ENCODE measurements around the gene P2RY6. TPM values are rescaled to one million over a fixed set of nuclear protein-coding genes. Genes with fewer than 3 reads are reported as not detected.
A peak's percentile ranks its signal among the peaks of the same experiment; 100 is the strongest.

P2RY6 gene
- total and polyA plus RNA-seq, 2 of the 4 experiments (the other 2 are of a cell fraction): 0.44 TPM; not detected in 1

- Histone ChIP-seq H3K79me1 (ENCODE audit: low read depth in 1 of 2, low read length in 2 of 2) (no peaks in the 10 kb centered on the region), H2BK15ac (ENCODE audit: low read depth, low read length) (no peak overlapping the region), H2BK120ac (ENCODE audit: low read depth, low read length) (no peak overlapping the region), H3K14ac (replicated peaks; ENCODE audit: low read depth, low read length) (no peak overlapping the region), H4K5ac (ENCODE audit: low read depth, low read length) (no peak overlapping the region), H3K27me3 (ENCODE audit: control insufficient read depth, insufficient read depth, low read length) (no peaks in the 10 kb centered on the region), H2BK5ac (ENCODE audit: low read depth, low read length, poor library complexity, severe bottlenecking) (no peak overlapping the region), H3K9me1 (ENCODE audit: insufficient read depth, low read length) (peaks cover 8% of the 10 kb centered on the region), H3K4me1 (ENCODE audit: control insufficient read depth, insufficient read depth, low read length) (peaks cover 3% of the 10 kb centered on the region), H4K91ac (ENCODE audit: insufficient read depth, low read depth, low read length) (no peak overlapping the region), H3K36me3 (ENCODE audit: control insufficient read depth, insufficient read depth, low read length) (no peaks in the 10 kb centered on the region), H3K18ac (ENCODE audit: low read depth, low read length) (no peak overlapping the region), H3K4ac (ENCODE audit: low read depth, low read length) (no peak overlapping the region), H2AFZ (replicated peaks; ENCODE audit: low read length, poor library complexity) (no peak overlapping the region), H3K4me2 (ENCODE audit: low read depth, low read length) (no peak overlapping the region), H4K8ac (ENCODE audit: low read depth in 2 of 2, low read length in 2 of 2) (no peak overlapping the region), H3K56ac (ENCODE audit: extremely low read depth, insufficient read depth, low read length) (no peak overlapping the region), H4K20me1 (ENCODE audit: insufficient read depth, low read length) (no peaks in the 10 kb centered on the region), H3K23ac (ENCODE audit: low read depth, low read length) (no peak overlapping the region), H2AK5ac (ENCODE audit: low read depth, low read length) (0 out of 2 replicates have a peak overlapping the region, but pooled peaks have one; percentile 27), H3K27ac (ENCODE audit: insufficient read depth, low read length) (no peak overlapping the region), H3K4me3 (ENCODE audit: insufficient read depth, low read depth, low read length) (no peak overlapping the region), H3K9ac (ENCODE audit: low read depth, low read length) (no peak overlapping the region), H3K9me3 (ENCODE audit: control insufficient read depth, insufficient read depth, low read length) (no peaks in the 10 kb centered on the region), H2AK9ac (replicated peaks; ENCODE audit: low read depth, low read length, poor library complexity) (no peak overlapping the region), H2BK20ac (ENCODE audit: low read depth, low read length) (no peak overlapping the region)
- TF ChIP-seq RCOR1 (IDR thresholded peaks at IDR 0.05; ENCODE audit: insufficient replicate concordance, low read length) (no peak), BHLHE40 (IDR thresholded peaks at IDR 0.05; ENCODE audit: low read depth, low read length) (no peak), NFE2L2 (IDR thresholded peaks at IDR 0.05; ENCODE audit: low read depth, low read length) (no peak), MAZ (IDR thresholded peaks at IDR 0.05; ENCODE audit: borderline replicate concordance, low read depth, low read length) (no peak)
- TF ChIP-seq, protein P1, sequence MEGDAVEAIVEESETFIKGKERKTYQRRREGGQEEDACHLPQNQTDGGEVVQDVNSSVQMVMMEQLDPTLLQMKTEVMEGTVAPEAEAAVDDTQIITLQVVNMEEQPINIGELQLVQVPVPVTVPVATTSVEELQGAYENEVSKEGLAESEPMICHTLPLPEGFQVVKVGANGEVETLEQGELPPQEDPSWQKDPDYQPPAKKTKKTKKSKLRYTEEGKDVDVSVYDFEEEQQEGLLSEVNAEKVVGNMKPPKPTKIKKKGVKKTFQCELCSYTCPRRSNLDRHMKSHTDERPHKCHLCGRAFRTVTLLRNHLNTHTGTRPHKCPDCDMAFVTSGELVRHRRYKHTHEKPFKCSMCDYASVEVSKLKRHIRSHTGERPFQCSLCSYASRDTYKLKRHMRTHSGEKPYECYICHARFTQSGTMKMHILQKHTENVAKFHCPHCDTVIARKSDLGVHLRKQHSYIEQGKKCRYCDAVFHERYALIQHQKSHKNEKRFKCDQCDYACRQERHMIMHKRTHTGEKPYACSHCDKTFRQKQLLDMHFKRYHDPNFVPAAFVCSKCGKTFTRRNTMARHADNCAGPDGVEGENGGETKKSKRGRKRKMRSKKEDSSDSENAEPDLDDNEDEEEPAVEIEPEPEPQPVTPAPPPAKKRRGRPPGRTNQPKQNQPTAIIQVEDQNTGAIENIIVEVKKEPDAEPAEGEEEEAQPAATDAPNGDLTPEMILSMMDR (conservative IDR thresholded peaks at IDR 0.05; ENCODE audit: low read depth, low read length): no peak
- CTCF ChIA-PET: interaction anchor here (0.6 kb wide), 1 partner anchor 495 kb away, joined by 3 read pairs; no protein-coding TSS in a partner anchor
- ATAC-seq (ENCODE audit: low read depth) (no peak), DNase-seq (no peak)
- in situ Hi-C loops (cut with MboI; ENCODE audit: low sequenced_read_pairs): loop anchor here (5.0 kb wide), 1 partner anchor 38 kb away; no protein-coding TSS in a partner anchor
- POLR2A ChIA-PET (ENCODE audit: unreplicated experiment): no interaction called here
- intact Hi-C loops (cut with micrococcal nuclease): loop anchor here (10.0 kb wide), 1 partner anchor 295 kb away; the partner anchor contains the start of gene FAM168A
- BruUV-seq (replicated peaks): no TSS peak
- dilution Hi-C loops (cut with HindIII; ENCODE audit: low sequenced_read_pairs, unreplicated experiment): no loop called here
- 82% methylated on average over 7 of the region's 10 CpGs; no CpG with 5 or more reads in 1 of the 2 experiments for WGBS, 2 experiments (ENCODE audit: extremely low coverage in 2 of 2, insufficient read length in 1 of 2)
Observed at GRCh38 chr11:73299751-73300150, 27.6 kb downstream of the P2RY6 start.

Measured in IMR-90 (cell line).